ENCODE measurements around the gene HS3ST4. TPM values are rescaled to one million over a fixed set of nuclear protein-coding genes. Genes with fewer than 3 reads are reported as not detected.
"Not testable (repeated sequence)": the region's sequence is repeated elsewhere in the genome, so short reads cannot be mapped to it uniquely, and the experiment has no call there.

HS3ST4 gene
- total RNA-seq, 5 donors from 2014 or later (not counting 1 experiment from before 2014, with no cell fraction given) = not detected

DNA sequence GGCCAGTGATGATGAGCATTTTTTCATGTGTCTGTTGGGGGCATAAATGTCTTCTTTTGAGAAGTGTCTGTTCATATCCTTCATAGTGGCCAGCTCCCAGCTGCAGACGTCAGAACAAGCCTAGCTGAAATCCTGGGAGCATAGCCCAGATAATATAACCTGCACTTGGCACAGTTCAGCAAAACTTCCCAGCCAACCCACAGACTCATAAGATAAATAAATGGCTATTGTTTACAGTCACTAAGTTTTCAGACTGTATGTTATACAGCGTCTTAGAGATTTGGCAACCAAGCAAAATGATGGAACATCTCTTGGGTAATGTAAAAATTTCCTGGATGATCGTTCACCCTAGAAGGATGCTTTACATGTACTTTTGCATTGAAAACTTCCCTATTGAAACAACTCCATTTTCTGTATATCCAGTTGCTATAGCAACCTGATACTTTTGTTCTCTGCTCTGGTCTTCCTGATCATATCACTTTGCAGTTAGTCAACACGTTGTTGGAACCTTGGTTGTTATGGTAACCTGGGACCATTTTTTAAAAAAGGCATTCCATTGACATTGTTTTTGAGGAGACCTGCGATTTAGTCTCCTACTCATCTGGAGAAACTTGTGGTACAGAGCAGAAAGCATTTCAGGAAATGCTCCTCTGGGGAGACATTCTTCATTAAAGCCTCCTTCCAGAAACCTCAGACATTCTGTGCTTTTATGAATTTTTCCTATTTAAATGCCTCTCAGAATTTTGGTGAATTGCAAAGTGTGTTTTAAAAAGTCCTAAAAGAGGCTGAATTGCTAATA is 378.7 kb downstream of the HS3ST4 start:
- Mint-ChIP-seq H3K36me3 (no peaks in the 10 kb centered on the region), H3K4me1 (no peaks in the 10 kb centered on the region), H3K4me3 (no peak overlapping the region), H3K27ac (no peak overlapping the region), H3K27me3 (peaks cover 0 to 8% of the 10 kb centered on the region in 2 donors), H3K9me3 (peaks cover 0 to 4% (median under 1%) of the 10 kb centered on the region in 3 donors)
- Histone ChIP-seq H3K4me1 (ENCODE audit: control insufficient read depth in 1 of 2, extremely low read depth in 1 of 2, insufficient read depth in 2 of 2, low read length in 2 of 2) (no peaks in the 10 kb centered on the region), H3K27ac (ENCODE audit: low read length) (no peak overlapping the region), H3K9me3 (no peaks in the 10 kb centered on the region), H3K27me3 (replicated peaks in 1 of 2; ENCODE audit: control insufficient read depth in 2 of 2, extremely low read depth in 1 of 2, insufficient read depth in 2 of 2, low read length in 1 of 2) (no peaks in the 10 kb centered on the region), H3K4me3 (ENCODE audit: control insufficient read depth in 1 of 2, extremely low read depth in 1 of 2, low read length in 1 of 2) (no peak overlapping the region), H3K36me3 (ENCODE audit: control insufficient read depth in 2 of 2, extremely low read depth in 1 of 2, insufficient read depth in 1 of 2, low read length in 1 of 2) (no peaks in the 10 kb centered on the region)
- ATAC-seq (replicated peaks in 1 of 4) (no peak), DNase-seq (no peak)
- WGBS (ENCODE audit: insufficient coverage) = 75% methylated on average over 2 of the region's 5 CpGs
- ChIA-PET POLR2A (no interaction called here), CTCF (no interaction called here)

GRCh38 chr16:26071101-26071866 is 379.5 kb downstream of the HS3ST4 start:
- no peak overlapping the region for H3K27ac Mint-ChIP-seq
- Histone ChIP-seq H3K4me1 (ENCODE audit: control insufficient read depth in 1 of 2, extremely low read depth in 1 of 2, insufficient read depth in 2 of 2, low read length in 2 of 2) (no peaks in the 10 kb centered on the region), H3K27me3 (replicated peaks in 1 of 2; ENCODE audit: control insufficient read depth in 2 of 2, extremely low read depth in 1 of 2, insufficient read depth in 2 of 2, low read length in 1 of 2) (no peaks in the 10 kb centered on the region), H3K4me3 (ENCODE audit: control insufficient read depth in 1 of 2, extremely low read depth in 1 of 2, low read length in 1 of 2) (no peak overlapping the region), H3K9me3 (no peaks in the 10 kb centered on the region), H3K27ac (ENCODE audit: low read length) (no peak overlapping the region), H3K36me3 (ENCODE audit: control insufficient read depth in 2 of 2, extremely low read depth in 1 of 2, insufficient read depth in 1 of 2, low read length in 1 of 2) (no peaks in the 10 kb centered on the region)
- peaks cover 0 to 5% (median 4%) of the 10 kb centered on the region in 3 donors for H3K9me3 Mint-ChIP-seq
- WGBS (ENCODE audit: insufficient coverage) = 73% methylated on average over 2 of the region's 9 CpGs
- H3K4me3 Mint-ChIP-seq = no peak overlapping the region
- no peaks in the 10 kb centered on the region for H3K4me1 Mint-ChIP-seq
- DNase-seq (no peak), ATAC-seq (replicated peaks in 1 of 4) (no peak)
- H3K36me3 Mint-ChIP-seq = no peaks in the 10 kb centered on the region
- ChIA-PET CTCF (no interaction called here), POLR2A (no interaction called here)
- H3K27me3 Mint-ChIP-seq = peaks cover 0 to 8% of the 10 kb centered on the region in 2 donors

- Mint-ChIP-seq H3K9me3 (peaks cover 0 to 5% (median 4%) of the 10 kb centered on the region in 3 donors), H3K4me1 (no peaks in the 10 kb centered on the region), H3K27ac (no peak overlapping the region), H3K27me3 (peaks cover 0 to 20% of the 10 kb centered on the region in 2 donors), H3K4me3 (no peak overlapping the region), H3K36me3 (no peaks in the 10 kb centered on the region)
- POLR2A ChIA-PET = no interaction called here
- Histone ChIP-seq H3K4me1 (ENCODE audit: control insufficient read depth in 1 of 2, extremely low read depth in 1 of 2, insufficient read depth in 2 of 2, low read length in 2 of 2) (no peaks in the 10 kb centered on the region), H3K36me3 (ENCODE audit: control insufficient read depth in 2 of 2, extremely low read depth in 1 of 2, insufficient read depth in 1 of 2, low read length in 1 of 2) (no peaks in the 10 kb centered on the region), H3K27ac (ENCODE audit: low read length) (no peak overlapping the region), H3K27me3 (replicated peaks in 1 of 2; ENCODE audit: control insufficient read depth in 2 of 2, extremely low read depth in 1 of 2, insufficient read depth in 2 of 2, low read length in 1 of 2) (no peaks in the 10 kb centered on the region), H3K9me3 (no peaks in the 10 kb centered on the region), H3K4me3 (ENCODE audit: control insufficient read depth in 1 of 2, extremely low read depth in 1 of 2, low read length in 1 of 2) (no peak overlapping the region)
- ATAC-seq (replicated peaks in 1 of 4) (no peak), DNase-seq (no peak)
- 52% methylated on average over 9 of the region's 10 CpGs for WGBS (ENCODE audit: insufficient coverage)
- CTCF ChIA-PET = no interaction called here
These were observed 387.1 kb downstream of the HS3ST4 start for GRCh38 chr16:26078716-26079355.

DNA sequence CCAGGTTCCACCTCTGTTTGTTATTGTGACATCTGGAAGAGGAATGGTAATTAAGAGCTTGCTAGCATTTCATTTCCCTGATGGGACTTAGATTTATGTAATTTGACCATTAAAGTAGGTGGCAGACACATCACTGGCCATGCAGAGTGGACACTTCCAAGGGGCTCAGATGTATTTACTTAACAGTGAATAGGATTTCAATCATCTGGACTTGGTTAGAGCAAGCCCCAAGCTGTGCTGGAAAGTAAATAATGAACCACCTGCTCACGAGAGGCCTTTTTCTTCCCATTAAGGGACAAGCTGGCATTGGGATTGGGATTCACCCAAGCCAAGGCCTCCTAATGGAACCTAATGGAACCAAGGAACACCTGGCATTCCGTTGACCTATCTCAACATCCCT is 395.3 kb downstream of the HS3ST4 start:
- WGBS (ENCODE audit: insufficient coverage) = 57% methylated on average over 2 of the region's 2 CpGs
- no peak overlapping the region for H3K4me3 ChIP-seq (ENCODE audit: control insufficient read depth in 1 of 2, extremely low read depth in 1 of 2, low read length in 1 of 2)
- H3K36me3 ChIP-seq (ENCODE audit: control insufficient read depth in 2 of 2, extremely low read depth in 1 of 2, insufficient read depth in 1 of 2, low read length in 1 of 2) = no peaks in the 10 kb centered on the region
- ATAC-seq (replicated peaks in 1 of 4) (no peak), DNase-seq (no peak)
- H3K4me3 Mint-ChIP-seq = no peak overlapping the region
- no peaks in the 10 kb centered on the region for H3K4me1 Mint-ChIP-seq
- H3K9me3 Mint-ChIP-seq = peaks cover 0 to under 1% (median 0%) of the 10 kb centered on the region in 3 donors
- ChIA-PET CTCF (no interaction called here), POLR2A (no interaction called here)
- no peaks in the 10 kb centered on the region for H3K9me3 ChIP-seq
- H3K27me3 Mint-ChIP-seq = peaks cover 7% of the 10 kb centered on the region in 2 donors
- H3K27me3 ChIP-seq (replicated peaks in 1 of 2; ENCODE audit: control insufficient read depth in 2 of 2, extremely low read depth in 1 of 2, insufficient read depth in 2 of 2, low read length in 1 of 2) = peaks cover 0 to 1% of the 10 kb centered on the region in 2 experiments
- H3K27ac ChIP-seq (ENCODE audit: low read length) = no peak overlapping the region
- no peaks in the 10 kb centered on the region for H3K36me3 Mint-ChIP-seq
- H3K4me1 ChIP-seq (ENCODE audit: control insufficient read depth in 1 of 2, extremely low read depth in 1 of 2, insufficient read depth in 2 of 2, low read length in 2 of 2) = no peaks in the 10 kb centered on the region
- H3K27ac Mint-ChIP-seq = no peak overlapping the region

DNA sequence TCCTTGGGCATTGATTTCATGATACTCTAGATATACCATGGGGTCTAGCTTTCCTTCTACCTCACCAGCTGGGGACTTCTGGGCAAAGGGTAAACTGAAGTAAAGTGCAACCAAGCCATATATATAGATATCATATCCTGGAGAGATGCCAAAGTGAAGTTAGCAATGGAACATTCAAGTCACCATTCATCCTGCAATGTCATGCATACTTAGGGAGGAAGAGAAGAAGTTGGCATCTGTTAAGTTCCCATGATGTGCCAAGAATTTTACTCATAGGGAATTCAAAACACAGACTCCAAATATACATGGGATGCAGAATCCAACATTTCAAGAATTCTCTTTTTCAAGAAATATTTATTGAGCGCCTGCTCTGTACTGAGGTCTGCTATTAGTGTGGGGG is 399.8 kb downstream of the HS3ST4 start:
- Histone ChIP-seq H3K9me3 (no peaks in the 10 kb centered on the region), H3K36me3 (ENCODE audit: control insufficient read depth in 2 of 2, extremely low read depth in 1 of 2, insufficient read depth in 1 of 2, low read length in 1 of 2) (no peaks in the 10 kb centered on the region), H3K4me1 (ENCODE audit: control insufficient read depth in 1 of 2, extremely low read depth in 1 of 2, insufficient read depth in 2 of 2, low read length in 2 of 2) (no peaks in the 10 kb centered on the region), H3K27me3 (replicated peaks in 1 of 2; ENCODE audit: control insufficient read depth in 2 of 2, extremely low read depth in 1 of 2, insufficient read depth in 2 of 2, low read length in 1 of 2) (peaks cover 0 to 3% of the 10 kb centered on the region in 2 experiments), H3K4me3 (ENCODE audit: control insufficient read depth in 1 of 2, extremely low read depth in 1 of 2, low read length in 1 of 2) (no peak overlapping the region), H3K27ac (ENCODE audit: low read length) (no peak overlapping the region)
- Mint-ChIP-seq H3K27ac (no peak overlapping the region), H3K4me3 (no peak overlapping the region), H3K27me3 (peaks cover 7 to 20% of the 10 kb centered on the region in 2 donors), H3K36me3 (no peaks in the 10 kb centered on the region), H3K9me3 (peaks cover 0 to 7% (median 0%) of the 10 kb centered on the region in 3 donors), H3K4me1 (no peaks in the 10 kb centered on the region)
- CTCF ChIA-PET = no interaction called here
- DNase-seq (no peak), ATAC-seq (replicated peaks in 1 of 4) (no peak)
- POLR2A ChIA-PET = no interaction called here
- no CpG with 5 or more reads among the region's 1 CpG for WGBS (ENCODE audit: insufficient coverage)

DNA sequence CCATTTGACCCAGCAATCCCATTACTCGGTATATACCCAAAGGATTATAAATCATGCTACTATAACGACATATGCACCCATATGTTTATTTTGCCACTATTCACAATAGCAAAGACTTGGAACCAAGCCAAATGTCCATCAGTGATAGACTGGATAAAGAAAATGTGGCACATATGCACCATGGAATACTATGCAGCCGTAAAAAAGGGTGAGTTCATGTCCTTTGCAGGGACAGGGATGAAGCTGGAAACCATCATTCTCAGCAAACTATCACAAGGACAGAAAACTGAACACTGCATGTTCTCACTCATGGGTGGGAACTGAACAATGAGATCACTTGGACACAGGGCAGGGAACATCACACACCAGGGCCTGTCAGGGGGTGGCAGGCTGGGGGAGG is 406.4 kb downstream of the HS3ST4 start:
- H3K4me3 Mint-ChIP-seq; H3K4me3 ChIP-seq (ENCODE audit: control insufficient read depth in 1 of 2, extremely low read depth in 1 of 2, low read length in 1 of 2); H3K9me3 ChIP-seq; H3K27me3 ChIP-seq (replicated peaks in 1 of 2; ENCODE audit: control insufficient read depth in 2 of 2, extremely low read depth in 1 of 2, insufficient read depth in 2 of 2, low read length in 1 of 2); ATAC-seq (replicated peaks in 1 of 4); H3K36me3 ChIP-seq (ENCODE audit: control insufficient read depth in 2 of 2, extremely low read depth in 1 of 2, insufficient read depth in 1 of 2, low read length in 1 of 2); H3K4me1 ChIP-seq (ENCODE audit: control insufficient read depth in 1 of 2, extremely low read depth in 1 of 2, insufficient read depth in 2 of 2, low read length in 2 of 2); POLR2A ChIA-PET; H3K27ac ChIP-seq (ENCODE audit: low read length); DNase-seq; CTCF ChIA-PET; H3K27ac Mint-ChIP-seq; H3K36me3 Mint-ChIP-seq; H3K4me1 Mint-ChIP-seq; H3K27me3 Mint-ChIP-seq: not testable (repeated sequence)
- no CpG with 5 or more reads among the region's 3 CpGs for WGBS (ENCODE audit: insufficient coverage)
- peaks cover 0 to 14% (median 0%) of the 10 kb centered on the region in 3 donors for H3K9me3 Mint-ChIP-seq
